ENCODE measurements around the gene PGBD5. TPM values are rescaled to one million over a fixed set of nuclear protein-coding genes. Genes with fewer than 3 reads are reported as not detected.
"Not testable (repeated sequence)": the region's sequence is repeated elsewhere in the genome, so short reads cannot be mapped to it uniquely, and the experiment has no call there.

PGBD5 gene
- total RNA-seq, 2 experiments from 2014 or later: not detected

- Mint-ChIP-seq H3K4me3 (no peak overlapping the region), H3K4me1 (no peaks in the 10 kb centered on the region), H3K27me3 (peaks cover 57% of the 10 kb centered on the region), H3K27ac (no peak overlapping the region), H3K36me3 (no peaks in the 10 kb centered on the region), H3K9me3 (peaks cover 2% of the 10 kb centered on the region)
- no peak for DNase-seq
Measured at GRCh38 chr1:230415405-230416132, 10.6 kb downstream of the PGBD5 start.

GRCh38 chr1:230414694-230415093 is 11.4 kb downstream of the PGBD5 start:
- Mint-ChIP-seq H3K36me3 (no peaks in the 10 kb centered on the region), H3K9me3 (no peaks in the 10 kb centered on the region), H3K27me3 (peaks cover 53% of the 10 kb centered on the region), H3K4me1 (no peaks in the 10 kb centered on the region), H3K27ac (no peak overlapping the region), H3K4me3 (no peak overlapping the region)
- no peak for DNase-seq

- Mint-ChIP-seq H3K27me3 (peaks cover 53% of the 10 kb centered on the region), H3K36me3 (no peaks in the 10 kb centered on the region), H3K4me1 (no peaks in the 10 kb centered on the region), H3K27ac (no peak overlapping the region), H3K9me3 (no peaks in the 10 kb centered on the region), H3K4me3 (no peak overlapping the region)
- DNase-seq: no peak
Measured at GRCh38 chr1:230414102-230414501, 12.0 kb downstream of the PGBD5 start.

- no peaks in the 10 kb centered on the region for H3K36me3 Mint-ChIP-seq
- H3K4me3 Mint-ChIP-seq: no peak overlapping the region
- no peak overlapping the region for H3K27ac Mint-ChIP-seq
- H3K27me3 Mint-ChIP-seq: peaks cover 50% of the 10 kb centered on the region
- no peaks in the 10 kb centered on the region for H3K9me3 Mint-ChIP-seq
- DNase-seq: no peak
- no peaks in the 10 kb centered on the region for H3K4me1 Mint-ChIP-seq
Measured at GRCh38 chr1:230413061-230413460, 13.1 kb downstream of the PGBD5 start.

GRCh38 chr1:230408971-230409370 is 17.2 kb downstream of the PGBD5 start:
- no peak overlapping the region for H3K4me3 Mint-ChIP-seq
- H3K4me1 Mint-ChIP-seq: no peaks in the 10 kb centered on the region
- H3K27ac Mint-ChIP-seq: no peak overlapping the region
- peaks cover 38% of the 10 kb centered on the region for H3K27me3 Mint-ChIP-seq
- H3K36me3 Mint-ChIP-seq: no peaks in the 10 kb centered on the region
- no peaks in the 10 kb centered on the region for H3K9me3 Mint-ChIP-seq
- no peak for DNase-seq

GRCh38 chr1:230407351-230407750 is 18.8 kb downstream of the PGBD5 start:
- Mint-ChIP-seq H3K4me3 (no peak overlapping the region), H3K36me3 (no peaks in the 10 kb centered on the region), H3K9me3 (no peaks in the 10 kb centered on the region), H3K27me3 (peaks cover 27% of the 10 kb centered on the region), H3K4me1 (no peaks in the 10 kb centered on the region), H3K27ac (no peak overlapping the region)
- no peak for DNase-seq

- not testable (repeated sequence) for H3K36me3 Mint-ChIP-seq, H3K9me3 Mint-ChIP-seq, DNase-seq, H3K27ac Mint-ChIP-seq, H3K4me1 Mint-ChIP-seq, H3K4me3 Mint-ChIP-seq
- H3K27me3 Mint-ChIP-seq: peaks cover 23% of the 10 kb centered on the region
Measured at GRCh38 chr1:230406727-230407126, 19.4 kb downstream of the PGBD5 start.

- Mint-ChIP-seq H3K36me3 (no peaks in the 10 kb centered on the region), H3K27ac (no peak overlapping the region), H3K4me3 (no peak overlapping the region), H3K9me3 (no peaks in the 10 kb centered on the region), H3K27me3 (peaks cover 17% of the 10 kb centered on the region), H3K4me1 (no peaks in the 10 kb centered on the region)
- no peak for DNase-seq
Measured at GRCh38 chr1:230403442-230403841, 22.7 kb downstream of the PGBD5 start.

GRCh38 chr1:230401763-230402294 is 24.3 kb downstream of the PGBD5 start:
- peaks cover 18% of the 10 kb centered on the region for H3K27me3 Mint-ChIP-seq
- no peaks in the 10 kb centered on the region for H3K36me3 Mint-ChIP-seq
- no peak overlapping the region for H3K27ac Mint-ChIP-seq
- no peaks in the 10 kb centered on the region for H3K9me3 Mint-ChIP-seq
- no peak overlapping the region for H3K4me3 Mint-ChIP-seq
- H3K4me1 Mint-ChIP-seq: no peaks in the 10 kb centered on the region
- no peak for DNase-seq

- Mint-ChIP-seq H3K4me1 (no peaks in the 10 kb centered on the region), H3K36me3 (no peaks in the 10 kb centered on the region), H3K27me3 (peaks cover 23% of the 10 kb centered on the region), H3K27ac (no peak overlapping the region), H3K4me3 (no peak overlapping the region), H3K9me3 (no peaks in the 10 kb centered on the region)
- no peak for DNase-seq
Measured at GRCh38 chr1:230401101-230401500, 25.0 kb downstream of the PGBD5 start.

- Mint-ChIP-seq H3K36me3 (no peaks in the 10 kb centered on the region), H3K9me3 (no peaks in the 10 kb centered on the region), H3K27me3 (peaks cover 19% of the 10 kb centered on the region), H3K4me1 (no peaks in the 10 kb centered on the region), H3K27ac (no peak overlapping the region), H3K4me3 (no peak overlapping the region)
- DNase-seq: no peak
Measured at GRCh38 chr1:230400007-230400344, 26.2 kb downstream of the PGBD5 start.

GRCh38 chr1:230399321-230400006 is 26.7 kb downstream of the PGBD5 start:
- DNase-seq: no peak
- H3K27me3 Mint-ChIP-seq: peaks cover 19% of the 10 kb centered on the region
- no peak overlapping the region for H3K27ac Mint-ChIP-seq
- no peaks in the 10 kb centered on the region for H3K4me1 Mint-ChIP-seq
- no peak overlapping the region for H3K4me3 Mint-ChIP-seq
- no peaks in the 10 kb centered on the region for H3K9me3 Mint-ChIP-seq
- no peaks in the 10 kb centered on the region for H3K36me3 Mint-ChIP-seq

- Mint-ChIP-seq H3K4me3 (no peak overlapping the region), H3K27me3 (peaks cover 19% of the 10 kb centered on the region), H3K9me3 (no peaks in the 10 kb centered on the region), H3K4me1 (no peaks in the 10 kb centered on the region), H3K27ac (no peak overlapping the region), H3K36me3 (no peaks in the 10 kb centered on the region)
- no peak for DNase-seq
Measured at GRCh38 chr1:230398856-230399255, 27.3 kb downstream of the PGBD5 start.

GRCh38 chr1:230396966-230397365 is 29.2 kb downstream of the PGBD5 start:
- Mint-ChIP-seq H3K27me3 (peaks cover 29% of the 10 kb centered on the region), H3K4me3 (no peak overlapping the region), H3K4me1 (no peaks in the 10 kb centered on the region), H3K27ac (no peak overlapping the region), H3K9me3 (no peaks in the 10 kb centered on the region), H3K36me3 (no peaks in the 10 kb centered on the region)
- DNase-seq: no peak

- Mint-ChIP-seq H3K36me3 (no peaks in the 10 kb centered on the region), H3K27ac (no peak overlapping the region), H3K9me3 (no peaks in the 10 kb centered on the region), H3K4me3 (no peak overlapping the region), H3K4me1 (no peaks in the 10 kb centered on the region), H3K27me3 (peaks cover 26% of the 10 kb centered on the region)
- no peak for DNase-seq
Measured at GRCh38 chr1:230395932-230396331, 30.2 kb downstream of the PGBD5 start.

GRCh38 chr1:230394741-230395140 is 31.4 kb downstream of the PGBD5 start:
- H3K4me3 Mint-ChIP-seq: no peak overlapping the region
- no peak overlapping the region for H3K27ac Mint-ChIP-seq
- no peaks in the 10 kb centered on the region for H3K4me1 Mint-ChIP-seq
- no peaks in the 10 kb centered on the region for H3K9me3 Mint-ChIP-seq
- no peaks in the 10 kb centered on the region for H3K36me3 Mint-ChIP-seq
- H3K27me3 Mint-ChIP-seq: peaks cover 26% of the 10 kb centered on the region
- no peak for DNase-seq

Data from activated naive CD8-positive, alpha-beta T cell treated with anti-CD3 and anti-CD28 coated beads for 36 hours (primary cell).